HEK293 (cell line): ENCODE results near the gene CPNE5.

Experiments
- FEZF1 ChIP-seq: fragments of 450-650 bp; formaldehyde crosslinking; IDR thresholded peaks from 2 replicates; pipeline ENCODE4 v1.5.1; 2016; ENCODE audit warnings: missing biosample characterization, missing genetic modification characterization
- GLI2 ChIP-seq: fragments of 450-650 bp; formaldehyde crosslinking; IDR thresholded peaks from 2 replicates; pipeline ENCODE4; 2017; ENCODE audit warnings: missing biosample characterization, missing genetic modification characterization, low read depth, borderline replicate concordance
- GLIS2 ChIP-seq: fragments of 450-650 bp; formaldehyde crosslinking; IDR thresholded peaks from 2 replicates; pipeline ENCODE4 v1.5.1; 2016; ENCODE audit warnings: missing biosample characterization, missing genetic modification characterization
- MEIS1 ChIP-seq: sonication (generic); formaldehyde crosslinking; IDR thresholded peaks from 2 replicates; pipeline ENCODE4 v1.8.1; 2022; ENCODE audit warnings: missing genetic modification reagents, mild to moderate bottlenecking, borderline replicate concordance
- MYNN ChIP-seq: fragments of 450-650 bp; formaldehyde crosslinking; IDR thresholded peaks from 2 replicates; pipeline ENCODE4 v1.5.1; 2016; ENCODE audit warnings: missing biosample characterization, missing genetic modification characterization, borderline replicate concordance
- OSR2 ChIP-seq: fragments of 450-650 bp; formaldehyde crosslinking; IDR thresholded peaks from 2 replicates; pipeline ENCODE4 v1.5.1; 2016; ENCODE audit warnings: missing biosample characterization, missing genetic modification characterization
- SALL2 ChIP-seq: fragments of 450-650 bp; formaldehyde crosslinking; IDR thresholded peaks from 2 replicates; pipeline ENCODE4 v1.5.0; 2017; ENCODE audit warnings: missing biosample characterization, mild to moderate bottlenecking, missing genetic modification characterization, borderline replicate concordance
- TCF7L2 ChIP-seq: IDR thresholded peaks from 2 replicates; pipeline ENCODE4 v1.6.1; 2011; ENCODE audit warnings: low read depth, mild to moderate bottlenecking, inconsistent platforms, low read length, moderate library complexity, borderline replicate concordance
- WT1 ChIP-seq: fragments of 450-650 bp; formaldehyde crosslinking; IDR thresholded peaks from 2 replicates; pipeline ENCODE4 v1.5.1; 2016; ENCODE audit warnings: missing biosample characterization, missing genetic modification characterization
- ZEB2 ChIP-seq: fragments of 450-650 bp; formaldehyde crosslinking; IDR thresholded peaks from 2 replicates; pipeline ENCODE4 v1.5.1; 2016; ENCODE audit warnings: missing biosample characterization, missing genetic modification characterization
- ZNF138 ChIP-seq: fragments of 450-650 bp; formaldehyde crosslinking; IDR thresholded peaks from 2 replicates; pipeline ENCODE4 v1.5.1; 2016; ENCODE audit warnings: missing biosample characterization, missing genetic modification characterization, borderline replicate concordance
- ZNF140 ChIP-seq: fragments of 450-650 bp; formaldehyde crosslinking; IDR thresholded peaks from 2 replicates; pipeline ENCODE4 v1.5.1; 2016; ENCODE audit warnings: missing biosample characterization, missing genetic modification characterization
- ZNF155 ChIP-seq: fragments of 450-650 bp; formaldehyde crosslinking; IDR thresholded peaks from 2 replicates; pipeline ENCODE4 v1.5.1; 2016; ENCODE audit warnings: missing biosample characterization, missing genetic modification characterization
- ZNF157 ChIP-seq: fragments of 450-650 bp; formaldehyde crosslinking; IDR thresholded peaks from 2 replicates; pipeline ENCODE4 v1.5.1; 2016; ENCODE audit warnings: missing biosample characterization, missing genetic modification characterization
- ZNF169 ChIP-seq: fragments of 450-650 bp; formaldehyde crosslinking; IDR thresholded peaks from 2 replicates; pipeline ENCODE4 v1.5.1; 2016; ENCODE audit warnings: missing biosample characterization, missing genetic modification characterization
- ZNF175 ChIP-seq: fragments of 450-650 bp; formaldehyde crosslinking; IDR thresholded peaks from 2 replicates; pipeline ENCODE4 v1.5.1; 2016; ENCODE audit warnings: missing biosample characterization, missing genetic modification characterization
- ZNF19 ChIP-seq: fragments of 450-650 bp; formaldehyde crosslinking; IDR thresholded peaks from 2 replicates; pipeline ENCODE4; 2016; ENCODE audit warnings: missing biosample characterization, missing genetic modification characterization, low read depth
- ZNF2 ChIP-seq: fragments of 450-650 bp; formaldehyde crosslinking; IDR thresholded peaks from 2 replicates; pipeline ENCODE4 v1.5.1; 2016; ENCODE audit warnings: missing biosample characterization, missing genetic modification characterization
- ZNF214 ChIP-seq: fragments of 450-650 bp; formaldehyde crosslinking; IDR thresholded peaks from 2 replicates; pipeline ENCODE4 v1.5.1; 2017; ENCODE audit warnings: missing biosample characterization, mild to moderate bottlenecking, missing genetic modification characterization, borderline replicate concordance
- ZNF223 ChIP-seq: fragments of 450-650 bp; formaldehyde crosslinking; IDR thresholded peaks from 2 replicates; pipeline ENCODE4 v1.5.1; 2016; ENCODE audit warnings: missing biosample characterization, missing genetic modification characterization
- ZNF302 ChIP-seq: fragments of 450-650 bp; formaldehyde crosslinking; IDR thresholded peaks from 2 replicates; pipeline ENCODE4 v1.5.1; 2016; ENCODE audit warnings: missing biosample characterization, missing genetic modification characterization, low read depth
- ZNF335 ChIP-seq: fragments of 450-650 bp; formaldehyde crosslinking; conservative IDR thresholded peaks from 2 replicates; pipeline ENCODE4 v1.5.1; 2016; ENCODE audit warnings: missing biosample characterization, missing genetic modification characterization
- ZNF350 ChIP-seq: fragments of 450-650 bp; formaldehyde crosslinking; IDR thresholded peaks from 2 replicates; pipeline ENCODE4 v1.5.0; 2017; ENCODE audit warnings: missing biosample characterization, mild to moderate bottlenecking, missing genetic modification characterization
- ZNF366 ChIP-seq: fragments of 450-650 bp; formaldehyde crosslinking; conservative IDR thresholded peaks from 2 replicates; pipeline ENCODE4 v1.5.1; 2016; ENCODE audit warnings: missing biosample characterization, missing genetic modification characterization
- ZNF394 ChIP-seq: fragments of 450-650 bp; formaldehyde crosslinking; IDR thresholded peaks from 2 replicates; pipeline ENCODE4 v1.5.1; 2016; ENCODE audit warnings: missing biosample characterization, missing genetic modification characterization, mild to moderate bottlenecking, moderate library complexity, borderline replicate concordance
- ZNF48 ChIP-seq: fragments of 450-650 bp; formaldehyde crosslinking; IDR thresholded peaks from 2 replicates; pipeline ENCODE4 v1.5.1; 2016; ENCODE audit warnings: missing biosample characterization, missing genetic modification characterization
- ZNF510 ChIP-seq: fragments of 450-650 bp; formaldehyde crosslinking; IDR thresholded peaks from 2 replicates; pipeline ENCODE4 v1.5.1; 2018; ENCODE audit warnings: mild to moderate bottlenecking, missing genetic modification characterization, missing biosample characterization; ENCODE audit not compliant: insufficient replicate concordance
- ZNF514 ChIP-seq: fragments of 450-650 bp; formaldehyde crosslinking; IDR thresholded peaks from 2 replicates; pipeline ENCODE4 v1.5.1; 2016; ENCODE audit warnings: missing biosample characterization, missing genetic modification characterization
- ZNF549 ChIP-seq: fragments of 450-650 bp; IDR thresholded peaks from 2 replicates; pipeline ENCODE4 v1.5.1; 2018; ENCODE audit warnings: missing biosample characterization, missing genetic modification characterization, mild to moderate bottlenecking, inconsistent platforms, moderate library complexity
- ZNF596 ChIP-seq: fragments of 450-650 bp; IDR thresholded peaks from 2 replicates; pipeline ENCODE4 v1.5.0; 2018; ENCODE audit warnings: missing biosample characterization, mild to moderate bottlenecking, missing genetic modification characterization, moderate library complexity
- ZNF621 ChIP-seq: fragments of 450-650 bp; formaldehyde crosslinking; IDR thresholded peaks from 2 replicates; pipeline ENCODE4 v1.5.1; 2017; ENCODE audit warnings: missing biosample characterization, missing genetic modification characterization
- ZNF670 ChIP-seq: fragments of 450-650 bp; formaldehyde crosslinking; IDR thresholded peaks from 2 replicates; pipeline ENCODE4 v1.5.1; 2016; ENCODE audit warnings: missing biosample characterization, missing genetic modification characterization, low read depth
- ZNF768 ChIP-seq: fragments of 450-650 bp; formaldehyde crosslinking; IDR thresholded peaks from 2 replicates; pipeline ENCODE4 v1.5.1; 2018; ENCODE audit warnings: missing biosample characterization, mild to moderate bottlenecking, missing genetic modification characterization
- TF ChIP-seq, protein P1 (sequence below): fragments of 450-650 bp; formaldehyde crosslinking; IDR thresholded peaks from 2 replicates; pipeline ENCODE4 v1.5.1; 2016; ENCODE audit warnings: missing biosample characterization, missing genetic modification characterization
- TF ChIP-seq, protein P2 (sequence below): fragments of 450-650 bp; formaldehyde crosslinking; IDR thresholded peaks from 2 replicates; pipeline ENCODE4 v1.5.1; 2017; ENCODE audit warnings: missing biosample characterization, missing genetic modification characterization
- TF ChIP-seq, protein P3 (sequence below): fragments of 450-650 bp; formaldehyde crosslinking; optimal IDR thresholded peaks from 2 replicates; pipeline ENCODE3; 2016; ENCODE audit warnings: missing biosample characterization, mild to moderate bottlenecking, missing genetic modification characterization

The CPNE5 gene

DNA sequence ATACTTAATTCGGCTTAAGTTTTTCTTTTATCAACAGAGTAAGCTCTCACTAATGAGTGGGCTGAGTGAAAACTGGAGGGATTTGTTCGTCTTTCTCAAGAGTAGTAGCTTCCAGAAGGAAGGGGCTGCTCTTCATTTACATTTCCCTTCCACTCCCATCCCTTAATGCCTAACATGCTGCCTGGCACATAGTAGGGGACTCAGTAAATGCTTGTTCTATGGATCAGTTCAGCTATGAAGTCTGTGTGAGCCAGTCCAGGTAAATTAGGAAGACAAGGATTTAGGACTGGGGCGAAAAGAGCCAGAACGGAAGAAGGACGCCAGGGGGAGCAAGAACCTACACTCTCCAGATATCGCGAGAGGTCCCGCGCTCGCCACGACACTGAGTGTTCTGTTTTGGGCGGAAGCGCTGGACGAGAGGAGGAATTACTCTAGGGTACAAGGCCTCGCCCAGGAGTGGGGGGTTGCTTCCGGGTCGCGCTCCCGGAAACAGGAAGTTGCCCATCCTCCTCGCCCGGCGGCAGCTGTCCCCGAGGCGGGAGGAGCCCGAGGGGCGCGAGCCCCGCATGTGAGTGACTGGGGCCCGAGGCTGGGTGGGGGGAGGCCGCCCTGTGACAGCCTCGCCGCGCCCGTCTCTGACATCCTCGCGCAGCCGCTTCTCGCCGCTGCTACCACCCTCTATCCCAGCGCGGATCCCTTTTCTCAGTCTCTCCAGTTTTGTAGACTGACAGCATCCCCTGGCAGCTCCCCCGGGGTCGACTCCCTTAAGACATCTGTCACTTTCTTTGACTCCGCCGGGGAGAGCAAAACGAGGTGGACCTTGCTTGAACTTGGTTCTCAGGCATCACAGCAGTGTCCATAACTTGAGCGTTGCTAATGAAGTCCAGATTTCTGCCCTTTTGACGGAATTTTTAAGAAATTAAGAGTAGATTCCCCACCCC lies 46.5 kb upstream of the CPNE5 start, which contains the start of gene C6orf89 (continued):
- TF ChIP-seq ZNF510 (tag by site-specific recombination): no peak
- no peak for TF ChIP-seq GLI2
- TF ChIP-seq ZNF214 (tag by site-specific recombination): no peak
- no peak for TF ChIP-seq MEIS1 (CRISPR knock-in tag)
- peak; percentile 94 for TF ChIP-seq ZNF2
- TF ChIP-seq ZNF138 (tag by site-specific recombination): no peak
- TF ChIP-seq ZNF350 (tag by site-specific recombination): no peak
- no peak for TF ChIP-seq ZNF302 (tag by site-specific recombination)
- TF ChIP-seq ZNF621: no peak
- TF ChIP-seq ZNF140 (tag by site-specific recombination): no peak
- no peak for TF ChIP-seq TCF7L2
- TF ChIP-seq OSR2 (tag by site-specific recombination): no peak
- peak; percentile 79 for TF ChIP-seq ZEB2
- TF ChIP-seq FEZF1 (tag by site-specific recombination): no peak; the same call in 1 of the 2 replicates
- no peak for TF ChIP-seq ZNF48
- TF ChIP-seq ZNF157 (tag by site-specific recombination): no peak
- TF ChIP-seq ZNF175 (tag by site-specific recombination): no peak
- TF ChIP-seq ZNF155 (tag by site-specific recombination): no peak
- peak; percentile 25; the same call in 1 of the 2 replicates for TF ChIP-seq ZNF366 (tag by site-specific recombination)
- no peak for TF ChIP-seq ZNF514 (tag by site-specific recombination)
- no peak for TF ChIP-seq ZNF596 (tag by site-specific recombination)
- TF ChIP-seq, protein P1, sequence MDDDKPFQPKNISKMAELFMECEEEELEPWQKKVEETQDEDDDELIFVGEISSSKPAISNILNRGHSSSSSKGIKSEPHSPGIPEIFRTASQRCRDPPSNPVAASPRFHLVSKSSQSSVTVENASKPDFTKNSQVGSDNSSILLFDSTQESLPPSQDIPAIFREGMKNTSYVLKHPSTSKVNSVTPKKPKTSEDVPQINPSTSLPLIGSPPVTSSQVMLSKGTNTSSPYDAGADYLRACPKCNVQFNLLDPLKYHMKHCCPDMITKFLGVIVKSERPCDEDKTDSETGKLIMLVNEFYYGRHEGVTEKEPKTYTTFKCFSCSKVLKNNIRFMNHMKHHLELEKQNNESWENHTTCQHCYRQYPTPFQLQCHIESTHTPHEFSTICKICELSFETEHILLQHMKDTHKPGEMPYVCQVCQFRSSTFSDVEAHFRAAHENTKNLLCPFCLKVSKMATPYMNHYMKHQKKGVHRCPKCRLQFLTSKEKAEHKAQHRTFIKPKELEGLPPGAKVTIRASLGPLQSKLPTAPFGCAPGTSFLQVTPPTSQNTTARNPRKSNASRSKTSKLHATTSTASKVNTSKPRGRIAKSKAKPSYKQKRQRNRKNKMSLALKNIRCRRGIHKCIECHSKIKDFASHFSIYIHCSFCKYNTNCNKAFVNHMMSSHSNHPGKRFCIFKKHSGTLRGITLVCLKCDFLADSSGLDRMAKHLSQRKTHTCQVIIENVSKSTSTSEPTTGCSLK (tag by site-specific recombination): no peak
- no peak for TF ChIP-seq ZNF19 (tag by site-specific recombination)
- TF ChIP-seq ZNF549 (tag by site-specific recombination): no peak
- TF ChIP-seq MYNN (tag by site-specific recombination): no peak
- peak; percentile 96 for TF ChIP-seq GLIS2 (tag by site-specific recombination)
- TF ChIP-seq ZNF670 (tag by site-specific recombination): no peak
- TF ChIP-seq ZNF335 (tag by site-specific recombination): peak; percentile 69
- peak; percentile 66 for TF ChIP-seq WT1
- TF ChIP-seq SALL2 (tag by site-specific recombination): no peak
- no peak for TF ChIP-seq ZNF768
- TF ChIP-seq, protein P2, sequence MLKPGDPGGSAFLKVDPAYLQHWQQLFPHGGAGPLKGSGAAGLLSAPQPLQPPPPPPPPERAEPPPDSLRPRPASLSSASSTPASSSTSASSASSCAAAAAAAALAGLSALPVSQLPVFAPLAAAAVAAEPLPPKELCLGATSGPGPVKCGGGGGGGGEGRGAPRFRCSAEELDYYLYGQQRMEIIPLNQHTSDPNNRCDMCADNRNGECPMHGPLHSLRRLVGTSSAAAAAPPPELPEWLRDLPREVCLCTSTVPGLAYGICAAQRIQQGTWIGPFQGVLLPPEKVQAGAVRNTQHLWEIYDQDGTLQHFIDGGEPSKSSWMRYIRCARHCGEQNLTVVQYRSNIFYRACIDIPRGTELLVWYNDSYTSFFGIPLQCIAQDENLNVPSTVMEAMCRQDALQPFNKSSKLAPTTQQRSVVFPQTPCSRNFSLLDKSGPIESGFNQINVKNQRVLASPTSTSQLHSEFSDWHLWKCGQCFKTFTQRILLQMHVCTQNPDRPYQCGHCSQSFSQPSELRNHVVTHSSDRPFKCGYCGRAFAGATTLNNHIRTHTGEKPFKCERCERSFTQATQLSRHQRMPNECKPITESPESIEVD (tag by site-specific recombination): no peak
- peak; percentile 64; the same call in 1 of the 2 replicates for TF ChIP-seq ZNF394 (tag by site-specific recombination)
- TF ChIP-seq ZNF223 (tag by site-specific recombination): no peak
- TF ChIP-seq, protein P3, sequence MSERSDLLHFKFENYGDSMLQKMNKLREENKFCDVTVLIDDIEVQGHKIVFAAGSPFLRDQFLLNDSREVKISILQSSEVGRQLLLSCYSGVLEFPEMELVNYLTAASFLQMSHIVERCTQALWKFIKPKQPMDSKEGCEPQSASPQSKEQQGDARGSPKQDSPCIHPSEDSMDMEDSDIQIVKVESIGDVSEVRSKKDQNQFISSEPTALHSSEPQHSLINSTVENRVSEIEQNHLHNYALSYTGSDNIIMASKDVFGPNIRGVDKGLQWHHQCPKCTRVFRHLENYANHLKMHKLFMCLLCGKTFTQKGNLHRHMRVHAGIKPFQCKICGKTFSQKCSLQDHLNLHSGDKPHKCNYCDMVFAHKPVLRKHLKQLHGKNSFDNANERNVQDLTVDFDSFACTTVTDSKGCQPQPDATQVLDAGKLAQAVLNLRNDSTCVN: peak; percentile 94
- TF ChIP-seq ZNF169 (tag by site-specific recombination): no peak
